SU-DHL-6 (cell line): Measurements from ENCODE around the gene RNU6-7.

Source experiments
- H2AFZ ChIP-seq: fragments of 200-600 bp; sonication (generic); 2 replicates; pipeline ENCODE4 v1.6.1; 2014; ENCODE audit warnings: low read depth, mild to moderate bottlenecking, moderate library complexity, mixed read lengths, antibody characterized with exemption, low read length; ENCODE audit not compliant: severe bottlenecking
- H3F3A ChIP-seq: fragments of 200-600 bp; shearing (Covaris generic); 2 replicates; pipeline ENCODE4 v1.6.0; 2016; ENCODE audit warnings: antibody characterized with exemption, mild to moderate bottlenecking; ENCODE audit not compliant: insufficient read depth
- H3K27ac ChIP-seq: fragments of 200-600 bp; sonication (generic); 2 replicates; pipeline ENCODE4 v1.5.1; 2016; ENCODE audit warnings: low read depth, mild to moderate bottlenecking, low read length, moderate library complexity, mixed read lengths
- H3K27me3 ChIP-seq: fragments of 200-600 bp; sonication (generic), shearing (Covaris generic); 2 replicates; pipeline ENCODE4 v1.6.0; 2014; ENCODE audit warnings: mild to moderate bottlenecking, low read length
- H3K36me3 ChIP-seq: fragments of 200-600 bp; sonication (generic); 2 replicates; pipeline ENCODE4 v1.6.1; 2014; ENCODE audit warnings: mild to moderate bottlenecking, low read length, mixed read lengths
- H3K4me2 ChIP-seq: fragments of 300-600, 200-600 bp; shearing (Covaris generic), sonication (generic); 2 replicates; pipeline ENCODE4 v1.6.0; 2014; ENCODE audit warnings: low read length, low read depth, mild to moderate bottlenecking; ENCODE audit not compliant: poor library complexity, severe bottlenecking
- H3K4me3 ChIP-seq: fragments of 200-600 bp; sonication (generic); 2 replicates; pipeline ENCODE4 v1.5.1; 2014; ENCODE audit warnings: antibody characterized with exemption, low read length, mild to moderate bottlenecking, mixed read lengths; ENCODE audit not compliant: insufficient read depth, poor library complexity, severe bottlenecking
- H3K79me2 ChIP-seq: fragments of 200-600 bp; sonication (generic); 2 replicates; pipeline ENCODE4 v1.6.1; 2014; ENCODE audit warnings: mild to moderate bottlenecking, low read length, moderate library complexity; ENCODE audit not compliant: insufficient read depth
- H3K9ac ChIP-seq: fragments of 200-600 bp; sonication (generic); 2 replicates; pipeline ENCODE4 v1.7.0; 2014; ENCODE audit warnings: mild to moderate bottlenecking, low read length
- H3K9me2 ChIP-seq: fragments of 200-600 bp; sonication (generic); replicated peaks from 2 replicates; pipeline ENCODE4 v1.6.1; 2014; ENCODE audit warnings: low read length; ENCODE audit not compliant: insufficient read depth
- H3K9me3 ChIP-seq: fragments of 200-600 bp; sonication (generic); 2 replicates; pipeline ENCODE4 v1.6.1; 2014; ENCODE audit warnings: low read length, mixed read lengths; ENCODE audit not compliant: insufficient read depth
- H4K20me1 ChIP-seq: fragments of 200-600 bp; sonication (generic); 2 replicates; pipeline ENCODE4 v1.6.1; 2014; ENCODE audit warnings: low read depth, mild to moderate bottlenecking, antibody characterized with exemption, low read length, moderate library complexity, mixed read lengths
- CTCF ChIP-seq: fragments of 200-600 bp; sonication (generic); IDR thresholded peaks from one replicate; pipeline ENCODE4 v1.5.1; 2017; ENCODE audit warnings: antibody characterized with exemption, mild to moderate bottlenecking, low read length, moderate library complexity; ENCODE audit not compliant: insufficient read depth, poor library complexity, severe bottlenecking
- EZH2phosphoT487 ChIP-seq: fragments of 200-600 bp; sonication (generic), shearing (Covaris generic); conservative IDR thresholded peaks from 2 replicates; pipeline ENCODE4 v1.6.1; 2018; ENCODE audit warnings: mild to moderate bottlenecking, antibody characterized with exemption, low read length, moderate library complexity, mixed read lengths

The RNU6-7 gene

GRCh38 chr14:32230181-32230580, 28.3 kb downstream of the RNU6-7 start:
- Histone ChIP-seq H4K20me1 (no peaks in the 10 kb centered on the region), H3K9ac (no peak overlapping the region), H3K9me2 (no peaks in the 10 kb centered on the region), H3K36me3 (no peaks in the 10 kb centered on the region), H3K27me3 (no peaks in the 10 kb centered on the region), H2AFZ (no peak overlapping the region), H3K4me3 (no peak overlapping the region), H3F3A (no peaks in the 10 kb centered on the region), H3K79me2 (no peaks in the 10 kb centered on the region), H3K27ac (no peak overlapping the region), H3K4me2 (no peak overlapping the region), H3K9me3 (no peaks in the 10 kb centered on the region)
- TF ChIP-seq CTCF (no peak), EZH2phosphoT487 (no peak)

- no peak overlapping the region for H3K4me2 ChIP-seq
- no peak overlapping the region for H3K27ac ChIP-seq
- no peaks in the 10 kb centered on the region for H4K20me1 ChIP-seq
- no peaks in the 10 kb centered on the region for H3K9me3 ChIP-seq
- H3K79me2 ChIP-seq, result no peaks in the 10 kb centered on the region
- no peak overlapping the region for H2AFZ ChIP-seq
- no peak overlapping the region for H3K4me3 ChIP-seq
- no peaks in the 10 kb centered on the region for H3F3A ChIP-seq
- H3K9ac ChIP-seq, result no peak overlapping the region
- no peaks in the 10 kb centered on the region for H3K27me3 ChIP-seq
- no peaks in the 10 kb centered on the region for H3K36me3 ChIP-seq
- H3K9me2 ChIP-seq, result no peaks in the 10 kb centered on the region
- TF ChIP-seq CTCF, result no peak
- no peak for TF ChIP-seq EZH2phosphoT487
Measured at GRCh38 chr14:32230695-32231280, 28.9 kb downstream of the RNU6-7 start.

- Histone ChIP-seq H3K27ac (no peak overlapping the region), H3K9ac (no peak overlapping the region), H3K27me3 (no peaks in the 10 kb centered on the region), H3K4me3 (no peak overlapping the region), H3K36me3 (no peaks in the 10 kb centered on the region), H3F3A (no peaks in the 10 kb centered on the region), H3K9me2 (no peaks in the 10 kb centered on the region), H3K79me2 (no peaks in the 10 kb centered on the region), H3K4me2 (no peak overlapping the region), H3K9me3 (no peaks in the 10 kb centered on the region), H2AFZ (no peak overlapping the region), H4K20me1 (no peaks in the 10 kb centered on the region)
- TF ChIP-seq EZH2phosphoT487 (no peak), CTCF (no peak)
Measured at GRCh38 chr14:32232481-32232880, 30.6 kb downstream of the RNU6-7 start.
